ENCODE results near the gene HOXB4.

Gene HOXB4

GRCh38 chr17:48571024-48571818 lies 6.9 kb downstream of the HOXB4 start:
- no peak for DNase-seq

- no peak for DNase-seq
Observed at GRCh38 chr17:48570325-48571023, 7.7 kb downstream of the HOXB4 start.

GRCh38 chr17:48569674-48570324 lies 8.4 kb downstream of the HOXB4 start:
- DNase-seq = no peak

GRCh38 chr17:48569240-48569582 lies 8.9 kb downstream of the HOXB4 start:
- DNase-seq = no peak

- DNase-seq = no peak
Observed at GRCh38 chr17:48568499-48569239, 9.5 kb downstream of the HOXB4 start.

GRCh38 chr17:48567646-48568354 lies 10.3 kb downstream of the HOXB4 start:
- no peak for DNase-seq

GRCh38 chr17:48567209-48567608 lies 10.9 kb downstream of the HOXB4 start:
- DNase-seq = no peak

GRCh38 chr17:48566717-48567116 lies 11.4 kb downstream of the HOXB4 start:
- DNase-seq = no peak

GRCh38 chr17:48565925-48566710 lies 12.0 kb downstream of the HOXB4 start:
- DNase-seq = no peak

- no peak for DNase-seq
Observed at GRCh38 chr17:48565022-48565554, 13.1 kb downstream of the HOXB4 start.

- DNase-seq = no peak
Observed at GRCh38 chr17:48564188-48565021, 13.7 kb downstream of the HOXB4 start.

- no peak for DNase-seq
Observed at GRCh38 chr17:48563867-48564187, 14.3 kb downstream of the HOXB4 start.

GRCh38 chr17:48563385-48563838 lies 14.7 kb downstream of the HOXB4 start:
- no peak for DNase-seq

GRCh38 chr17:48562934-48563333 lies 15.2 kb downstream of the HOXB4 start:
- no peak for DNase-seq

- DNase-seq = no peak
Observed at GRCh38 chr17:48561884-48562810, 16.0 kb downstream of the HOXB4 start.

- DNase-seq = no peak
Observed at GRCh38 chr17:48559840-48560817, 18.0 kb downstream of the HOXB4 start.

GRCh38 chr17:48559122-48559839 lies 18.9 kb downstream of the HOXB4 start:
- no peak for DNase-seq

GRCh38 chr17:48558831-48559121 lies 19.4 kb downstream of the HOXB4 start:
- no peak for DNase-seq
